ENCODE results near the gene SGPP2. TPM values are rescaled to one million over a fixed set of nuclear protein-coding genes. Genes with fewer than 3 reads are reported as not detected.

The SGPP2 gene
- total RNA-seq, 1 donor from 2014 or later = 12.4 TPM

DNA sequence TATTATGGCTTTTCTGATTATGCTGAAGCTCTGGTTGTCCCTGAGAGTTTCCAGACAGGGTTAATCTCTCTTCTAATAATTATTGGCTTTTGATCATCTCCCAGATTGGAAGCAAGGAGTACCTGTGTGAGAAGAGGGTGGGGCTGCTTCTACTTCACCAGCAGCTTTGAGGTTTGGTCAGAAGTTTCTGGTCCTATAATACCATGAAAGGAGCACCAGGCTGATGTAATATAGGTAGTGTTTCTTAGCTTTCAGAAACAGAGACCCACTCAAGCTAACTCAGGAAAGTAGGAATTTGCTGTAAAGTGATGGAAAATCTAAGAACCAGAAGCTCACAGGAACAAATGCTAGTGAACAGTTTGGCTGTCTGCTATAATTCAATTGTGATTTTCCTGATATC, 57.6 kb downstream of the SGPP2 start:
- DNase-seq (no peak), ATAC-seq (ENCODE audit: low read depth) (no peak)
- no peaks in the 10 kb centered on the region for H3K36me3 Mint-ChIP-seq (ENCODE audit: low read depth)
- ChIA-PET POLR2A (interaction anchor here (0.8 kb wide), 1 partner anchor 163 kb away, joined by 6 read pairs; no protein-coding TSS in a partner anchor), CTCF (interaction anchor here (2.9 kb wide), 1 partner anchor 164 kb away, joined by 33 read pairs; no protein-coding TSS in a partner anchor)
- H3K27ac Mint-ChIP-seq = no peak overlapping the region
- H3K4me1 Mint-ChIP-seq = no peaks in the 10 kb centered on the region
- no peaks in the 10 kb centered on the region for H3K9me3 Mint-ChIP-seq
- intact Hi-C loops (cut with micrococcal nuclease) = no loop called here
- no peaks in the 10 kb centered on the region for H3K27me3 Mint-ChIP-seq
- H3K4me3 Mint-ChIP-seq = no peak overlapping the region
- TF ChIP-seq, protein P1, sequence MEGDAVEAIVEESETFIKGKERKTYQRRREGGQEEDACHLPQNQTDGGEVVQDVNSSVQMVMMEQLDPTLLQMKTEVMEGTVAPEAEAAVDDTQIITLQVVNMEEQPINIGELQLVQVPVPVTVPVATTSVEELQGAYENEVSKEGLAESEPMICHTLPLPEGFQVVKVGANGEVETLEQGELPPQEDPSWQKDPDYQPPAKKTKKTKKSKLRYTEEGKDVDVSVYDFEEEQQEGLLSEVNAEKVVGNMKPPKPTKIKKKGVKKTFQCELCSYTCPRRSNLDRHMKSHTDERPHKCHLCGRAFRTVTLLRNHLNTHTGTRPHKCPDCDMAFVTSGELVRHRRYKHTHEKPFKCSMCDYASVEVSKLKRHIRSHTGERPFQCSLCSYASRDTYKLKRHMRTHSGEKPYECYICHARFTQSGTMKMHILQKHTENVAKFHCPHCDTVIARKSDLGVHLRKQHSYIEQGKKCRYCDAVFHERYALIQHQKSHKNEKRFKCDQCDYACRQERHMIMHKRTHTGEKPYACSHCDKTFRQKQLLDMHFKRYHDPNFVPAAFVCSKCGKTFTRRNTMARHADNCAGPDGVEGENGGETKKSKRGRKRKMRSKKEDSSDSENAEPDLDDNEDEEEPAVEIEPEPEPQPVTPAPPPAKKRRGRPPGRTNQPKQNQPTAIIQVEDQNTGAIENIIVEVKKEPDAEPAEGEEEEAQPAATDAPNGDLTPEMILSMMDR (IDR thresholded peaks at IDR 0.05) = no peak

- H3K36me3 Mint-ChIP-seq (ENCODE audit: low read depth) = no peaks in the 10 kb centered on the region
- H3K27ac Mint-ChIP-seq = no peak overlapping the region
- H3K9me3 Mint-ChIP-seq = no peaks in the 10 kb centered on the region
- no peaks in the 10 kb centered on the region for H3K27me3 Mint-ChIP-seq
- no peak overlapping the region for H3K4me3 Mint-ChIP-seq
- ChIA-PET POLR2A (no interaction called here), CTCF (interaction anchor here (0.9 to 2.9 kb wide), 3 partner anchors 161 to 165 kb away, joined by 3 to 33 read pairs (median 3); no protein-coding TSS in a partner anchor)
- H3K4me1 Mint-ChIP-seq = no peaks in the 10 kb centered on the region
- TF ChIP-seq, protein P1 (IDR thresholded peaks at IDR 0.05) = no peak
- no peak for DNase-seq
- ATAC-seq (ENCODE audit: low read depth) = no peak
- intact Hi-C loops (cut with micrococcal nuclease) = loop anchor here (1.0 kb wide), 1 partner anchor 165 kb away; no protein-coding TSS in a partner anchor
Observed at GRCh38 chr2:222483513-222484039, 59.2 kb downstream of the SGPP2 start.

- Mint-ChIP-seq H3K4me1 (no peaks in the 10 kb centered on the region), H3K27me3 (no peaks in the 10 kb centered on the region), H3K9me3 (no peaks in the 10 kb centered on the region), H3K27ac (no peak overlapping the region), H3K36me3 (ENCODE audit: low read depth) (no peaks in the 10 kb centered on the region), H3K4me3 (no peak overlapping the region)
- CTCF ChIA-PET = no interaction called here
- DNase-seq (no peak), ATAC-seq (ENCODE audit: low read depth) (no peak)
- intact Hi-C loops (cut with micrococcal nuclease) = no loop called here
- POLR2A ChIA-PET = no interaction called here
- TF ChIP-seq, protein P1 (IDR thresholded peaks at IDR 0.05) = no peak
Observed at GRCh38 chr2:222485367-222486211, 61.2 kb downstream of the SGPP2 start.

GRCh38 chr2:222490131-222490530, 65.8 kb downstream of the SGPP2 start:
- Mint-ChIP-seq H3K4me3 (no peak overlapping the region), H3K27ac (no peak overlapping the region), H3K27me3 (no peaks in the 10 kb centered on the region), H3K4me1 (no peaks in the 10 kb centered on the region), H3K9me3 (peaks cover 9% of the 10 kb centered on the region), H3K36me3 (ENCODE audit: low read depth) (no peaks in the 10 kb centered on the region)
- no peak for DNase-seq
- intact Hi-C loops (cut with micrococcal nuclease) = no loop called here
- ChIA-PET POLR2A (no interaction called here), CTCF (no interaction called here)
- TF ChIP-seq, protein P1 (IDR thresholded peaks at IDR 0.05) = no peak
- ATAC-seq (ENCODE audit: low read depth) = no peak

- CTCF ChIA-PET = no interaction called here
- ATAC-seq (ENCODE audit: low read depth) = no peak
- peaks cover 9% of the 10 kb centered on the region for H3K9me3 Mint-ChIP-seq
- POLR2A ChIA-PET = no interaction called here
- H3K4me1 Mint-ChIP-seq = no peaks in the 10 kb centered on the region
- no peak for DNase-seq
- intact Hi-C loops (cut with micrococcal nuclease) = no loop called here
- H3K4me3 Mint-ChIP-seq = no peak overlapping the region
- no peaks in the 10 kb centered on the region for H3K36me3 Mint-ChIP-seq (ENCODE audit: low read depth)
- TF ChIP-seq, protein P1 (IDR thresholded peaks at IDR 0.05) = no peak
- H3K27ac Mint-ChIP-seq = no peak overlapping the region
- no peaks in the 10 kb centered on the region for H3K27me3 Mint-ChIP-seq
Observed at GRCh38 chr2:222492683-222493082, 68.3 kb downstream of the SGPP2 start.
